ENCODE data around the gene NSMCE4A.

The NSMCE4A gene

DNA sequence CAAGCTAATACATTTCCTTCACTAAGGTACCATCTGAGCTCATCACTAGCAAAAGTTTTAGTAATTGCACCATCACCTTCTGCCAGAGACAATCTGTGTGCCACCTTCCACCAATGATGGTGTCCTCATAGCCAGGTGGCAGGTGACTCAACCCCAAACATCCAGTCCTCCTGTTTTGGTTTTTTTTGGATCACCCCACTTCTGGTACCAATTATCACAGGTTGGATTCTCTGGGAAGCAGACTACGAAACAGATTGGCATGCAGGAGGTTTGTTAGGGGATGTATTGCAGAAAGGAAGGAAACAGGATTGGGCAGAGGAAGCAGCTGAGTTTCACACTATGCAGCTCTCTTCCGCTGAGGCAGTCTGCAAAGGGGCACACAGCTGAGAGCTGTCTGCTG, 9.4 kb upstream of the NSMCE4A start:
- no peak overlapping the region for H3K56ac ChIP-seq (ENCODE audit: low read length)
- no peaks in the 10 kb centered on the region for H3K27me3 ChIP-seq (ENCODE audit: insufficient read depth, low read length, poor library complexity)
- H3K27ac ChIP-seq (ENCODE audit: low read depth, low read length) = no peak overlapping the region
- no peak overlapping the region for H2BK5ac ChIP-seq (ENCODE audit: low read length)
- no peaks in the 10 kb centered on the region for H3K79me1 ChIP-seq (ENCODE audit: low read length)
- WGBS (ENCODE audit: extremely low coverage, insufficient coverage, low lambda C conversion rate) = no CpG with 5 or more reads among the region's 2 CpGs
- H2AK5ac ChIP-seq (ENCODE audit: low read length) = no peak overlapping the region
- no peak overlapping the region for H3K4me2 ChIP-seq (ENCODE audit: low read length)
- H4K5ac ChIP-seq (ENCODE audit: low read length) = no peak overlapping the region
- H2BK120ac ChIP-seq (ENCODE audit: low read depth, low read length) = no peak overlapping the region
- no peaks in the 10 kb centered on the region for H3K36me3 ChIP-seq (ENCODE audit: control insufficient read depth, insufficient read depth, low read length)
- H3K18ac ChIP-seq (ENCODE audit: low read length) = no peak overlapping the region
- DNase-seq = no peak
- H4K8ac ChIP-seq (ENCODE audit: low read depth, low read length) = no peak overlapping the region
- no peak overlapping the region for H3K4me3 ChIP-seq (ENCODE audit: low read length)
- H3K4me1 ChIP-seq (ENCODE audit: control insufficient read depth, low read depth, low read length) = no peaks in the 10 kb centered on the region
- H2BK15ac ChIP-seq (replicated peaks; ENCODE audit: low read depth) = no peak overlapping the region
- no peak overlapping the region for H3K9ac ChIP-seq (ENCODE audit: low read length)
- H3K79me2 ChIP-seq (ENCODE audit: control insufficient read depth, insufficient read depth, low read length) = no peaks in the 10 kb centered on the region
- no peak overlapping the region for H3K4ac ChIP-seq (ENCODE audit: low read depth, low read length)
- no peak overlapping the region for H3K23ac ChIP-seq (ENCODE audit: low read length)

- Histone ChIP-seq H3K18ac (ENCODE audit: low read length) (no peak overlapping the region), H2AK5ac (ENCODE audit: low read length) (no peak overlapping the region), H3K4me3 (ENCODE audit: low read length) (no peak overlapping the region), H2BK5ac (ENCODE audit: low read length) (no peak overlapping the region), H3K4ac (ENCODE audit: low read depth, low read length) (no peak overlapping the region), H4K8ac (ENCODE audit: low read depth, low read length) (no peak overlapping the region), H3K27me3 (ENCODE audit: insufficient read depth, low read length, poor library complexity) (no peaks in the 10 kb centered on the region), H2BK15ac (replicated peaks; ENCODE audit: low read depth) (no peak overlapping the region), H3K27ac (ENCODE audit: low read depth, low read length) (no peak overlapping the region), H3K56ac (ENCODE audit: low read length) (no peak overlapping the region), H3K36me3 (ENCODE audit: control insufficient read depth, insufficient read depth, low read length) (no peaks in the 10 kb centered on the region), H3K9ac (ENCODE audit: low read length) (no peak overlapping the region), H2BK120ac (ENCODE audit: low read depth, low read length) (no peak overlapping the region), H4K5ac (ENCODE audit: low read length) (no peak overlapping the region), H3K4me2 (ENCODE audit: low read length) (no peak overlapping the region), H3K4me1 (ENCODE audit: control insufficient read depth, low read depth, low read length) (no peaks in the 10 kb centered on the region), H3K79me1 (ENCODE audit: low read length) (no peaks in the 10 kb centered on the region), H3K23ac (ENCODE audit: low read length) (no peak overlapping the region), H3K79me2 (ENCODE audit: control insufficient read depth, insufficient read depth, low read length) (no peaks in the 10 kb centered on the region)
- WGBS (ENCODE audit: extremely low coverage, insufficient coverage, low lambda C conversion rate) = 100% methylated on average over 3 of the region's 5 CpGs
- DNase-seq = no peak
Measured at GRCh38 chr10:121983852-121984251, 8.8 kb upstream of the NSMCE4A start.

GRCh38 chr10:121981346-121981745, 6.3 kb upstream of the NSMCE4A start:
- H3K9ac ChIP-seq (ENCODE audit: low read length) = no peak overlapping the region
- no peak overlapping the region for H2BK15ac ChIP-seq (replicated peaks; ENCODE audit: low read depth)
- no peak overlapping the region for H2BK120ac ChIP-seq (ENCODE audit: low read depth, low read length)
- H4K5ac ChIP-seq (ENCODE audit: low read length) = no peak overlapping the region
- no peaks in the 10 kb centered on the region for H3K79me1 ChIP-seq (ENCODE audit: low read length)
- no peak overlapping the region for H3K18ac ChIP-seq (ENCODE audit: low read length)
- no peak for DNase-seq
- H3K23ac ChIP-seq (ENCODE audit: low read length) = no peak overlapping the region
- no peak overlapping the region for H3K27ac ChIP-seq (ENCODE audit: low read depth, low read length)
- H3K4me3 ChIP-seq (ENCODE audit: low read length) = no peak overlapping the region
- H3K56ac ChIP-seq (ENCODE audit: low read length) = no peak overlapping the region
- no peak overlapping the region for H4K8ac ChIP-seq (ENCODE audit: low read depth, low read length)
- no peaks in the 10 kb centered on the region for H3K36me3 ChIP-seq (ENCODE audit: control insufficient read depth, insufficient read depth, low read length)
- H3K4ac ChIP-seq (ENCODE audit: low read depth, low read length) = no peak overlapping the region
- no peaks in the 10 kb centered on the region for H3K27me3 ChIP-seq (ENCODE audit: insufficient read depth, low read length, poor library complexity)
- no peaks in the 10 kb centered on the region for H3K4me1 ChIP-seq (ENCODE audit: control insufficient read depth, low read depth, low read length)
- H3K4me2 ChIP-seq (ENCODE audit: low read length) = no peak overlapping the region
- no peak overlapping the region for H2AK5ac ChIP-seq (ENCODE audit: low read length)
- no peak overlapping the region for H2BK5ac ChIP-seq (ENCODE audit: low read length)
- no peaks in the 10 kb centered on the region for H3K79me2 ChIP-seq (ENCODE audit: control insufficient read depth, insufficient read depth, low read length)
- WGBS (ENCODE audit: extremely low coverage, insufficient coverage, low lambda C conversion rate) = no CpG with 5 or more reads among the region's 2 CpGs

GRCh38 chr10:121978511-121978910, 3.5 kb upstream of the NSMCE4A start:
- H3K4me1 ChIP-seq (ENCODE audit: control insufficient read depth, low read depth, low read length) = no peaks in the 10 kb centered on the region
- H3K27ac ChIP-seq (ENCODE audit: low read depth, low read length) = no peak overlapping the region
- H3K4me2 ChIP-seq (ENCODE audit: low read length) = no peak overlapping the region
- no peak overlapping the region for H3K56ac ChIP-seq (ENCODE audit: low read length)
- H2BK15ac ChIP-seq (replicated peaks; ENCODE audit: low read depth) = no peak overlapping the region
- no peak overlapping the region for H3K4ac ChIP-seq (ENCODE audit: low read depth, low read length)
- H3K23ac ChIP-seq (ENCODE audit: low read length) = no peak overlapping the region
- H3K27me3 ChIP-seq (ENCODE audit: insufficient read depth, low read length, poor library complexity) = no peaks in the 10 kb centered on the region
- no peak overlapping the region for H2BK5ac ChIP-seq (ENCODE audit: low read length)
- no peak overlapping the region for H2BK120ac ChIP-seq (ENCODE audit: low read depth, low read length)
- DNase-seq = no peak
- no peak overlapping the region for H3K9ac ChIP-seq (ENCODE audit: low read length)
- H4K8ac ChIP-seq (ENCODE audit: low read depth, low read length) = no peak overlapping the region
- H2AK5ac ChIP-seq (ENCODE audit: low read length) = no peak overlapping the region
- H3K36me3 ChIP-seq (ENCODE audit: control insufficient read depth, insufficient read depth, low read length) = no peaks in the 10 kb centered on the region
- H3K79me2 ChIP-seq (ENCODE audit: control insufficient read depth, insufficient read depth, low read length) = no peaks in the 10 kb centered on the region
- H3K18ac ChIP-seq (ENCODE audit: low read length) = no peak overlapping the region
- H4K5ac ChIP-seq (ENCODE audit: low read length) = no peak overlapping the region
- H3K4me3 ChIP-seq (ENCODE audit: low read length) = no peak overlapping the region
- no peaks in the 10 kb centered on the region for H3K79me1 ChIP-seq (ENCODE audit: low read length)
- WGBS (ENCODE audit: extremely low coverage, insufficient coverage, low lambda C conversion rate) = no CpG with 5 or more reads among the region's 26 CpGs

DNA sequence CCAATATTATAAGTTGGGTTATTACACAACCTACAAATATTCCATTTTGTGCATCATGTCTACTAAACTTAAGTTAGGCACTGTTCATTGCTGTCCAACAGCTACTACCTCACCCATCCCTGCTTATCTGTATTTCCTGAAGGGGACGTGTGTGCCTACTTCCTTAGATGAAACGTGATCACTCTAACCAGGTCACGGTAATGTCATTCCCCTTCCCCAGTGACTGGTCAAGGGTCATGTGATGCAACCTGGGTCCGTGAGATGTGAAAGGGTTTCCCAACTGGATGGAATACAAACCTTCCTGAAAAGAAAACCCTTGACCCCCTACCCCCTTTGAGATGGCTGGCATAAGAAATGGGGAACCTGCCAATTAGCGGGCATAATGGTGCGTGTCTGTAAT, 1.6 kb upstream of the NSMCE4A start:
- H3K4me2 ChIP-seq (ENCODE audit: low read length) = no peak overlapping the region

GRCh38 chr10:121975295-121976086, 474 bp upstream of the NSMCE4A start:
- no peak overlapping the region for H4K5ac ChIP-seq (ENCODE audit: low read length)
- H3K27me3 ChIP-seq (ENCODE audit: insufficient read depth, low read length, poor library complexity) = no peaks in the 10 kb centered on the region
- H4K8ac ChIP-seq (ENCODE audit: low read depth, low read length) = no peak overlapping the region
- H3K4me3 ChIP-seq (ENCODE audit: low read length) = no peak overlapping the region
- no peak overlapping the region for H2BK15ac ChIP-seq (replicated peaks; ENCODE audit: low read depth)
- no peak overlapping the region for H3K23ac ChIP-seq (ENCODE audit: low read length)
- H3K4me1 ChIP-seq (ENCODE audit: control insufficient read depth, low read depth, low read length) = no peaks in the 10 kb centered on the region
- peak; percentile 30 for DNase-seq
- no peak overlapping the region for H3K18ac ChIP-seq (ENCODE audit: low read length)
- WGBS (ENCODE audit: extremely low coverage, insufficient coverage, low lambda C conversion rate) = no CpG with 5 or more reads among the region's 21 CpGs
- no peak overlapping the region for H3K4me2 ChIP-seq (ENCODE audit: low read length)
- no peak overlapping the region for H2AK5ac ChIP-seq (ENCODE audit: low read length)
- peaks cover 4% of the 10 kb centered on the region for H3K79me1 ChIP-seq (ENCODE audit: low read length)
- no peak overlapping the region for H2BK5ac ChIP-seq (ENCODE audit: low read length)
- peak overlapping the region; percentile 90 for H3K9ac ChIP-seq (ENCODE audit: low read length)
- no peaks in the 10 kb centered on the region for H3K36me3 ChIP-seq (ENCODE audit: control insufficient read depth, insufficient read depth, low read length)
- H3K27ac ChIP-seq (ENCODE audit: low read depth, low read length) = peak overlapping the region; percentile 98
- peak overlapping the region; percentile 79 for H3K56ac ChIP-seq (ENCODE audit: low read length)
- no peak overlapping the region for H2BK120ac ChIP-seq (ENCODE audit: low read depth, low read length)
- H3K4ac ChIP-seq (ENCODE audit: low read depth, low read length) = no peak overlapping the region
- H3K79me2 ChIP-seq (ENCODE audit: control insufficient read depth, insufficient read depth, low read length) = peaks cover 2% of the 10 kb centered on the region

More for the DNA sequence above, 1.6 kb upstream of the NSMCE4A start:
- Histone ChIP-seq H3K36me3 (ENCODE audit: control insufficient read depth, insufficient read depth, low read length) (no peaks in the 10 kb centered on the region), H3K4ac (ENCODE audit: low read depth, low read length) (no peak overlapping the region), H2BK5ac (ENCODE audit: low read length) (no peak overlapping the region), H3K56ac (ENCODE audit: low read length) (no peak overlapping the region), H3K4me3 (ENCODE audit: low read length) (no peak overlapping the region), H3K9ac (ENCODE audit: low read length) (no peak overlapping the region), H2BK15ac (replicated peaks; ENCODE audit: low read depth) (no peak overlapping the region), H3K79me1 (ENCODE audit: low read length) (peaks cover 4% of the 10 kb centered on the region), H3K4me1 (ENCODE audit: control insufficient read depth, low read depth, low read length) (no peaks in the 10 kb centered on the region), H2AK5ac (ENCODE audit: low read length) (no peak overlapping the region), H4K8ac (ENCODE audit: low read depth, low read length) (no peak overlapping the region), H3K79me2 (ENCODE audit: control insufficient read depth, insufficient read depth, low read length) (peaks cover 2% of the 10 kb centered on the region), H4K5ac (ENCODE audit: low read length) (no peak overlapping the region), H2BK120ac (ENCODE audit: low read depth, low read length) (no peak overlapping the region), H3K27me3 (ENCODE audit: insufficient read depth, low read length, poor library complexity) (no peaks in the 10 kb centered on the region), H3K23ac (ENCODE audit: low read length) (no peak overlapping the region), H3K18ac (ENCODE audit: low read length) (no peak overlapping the region), H3K27ac (ENCODE audit: low read depth, low read length) (no peak overlapping the region)
- no CpG with 5 or more reads among the region's 6 CpGs for WGBS (ENCODE audit: extremely low coverage, insufficient coverage, low lambda C conversion rate)
- DNase-seq = no peak

All from mesendoderm (in vitro differentiated cells).